ENCODE measurements around the gene RNASE13.

Gene RNASE13

DNA sequence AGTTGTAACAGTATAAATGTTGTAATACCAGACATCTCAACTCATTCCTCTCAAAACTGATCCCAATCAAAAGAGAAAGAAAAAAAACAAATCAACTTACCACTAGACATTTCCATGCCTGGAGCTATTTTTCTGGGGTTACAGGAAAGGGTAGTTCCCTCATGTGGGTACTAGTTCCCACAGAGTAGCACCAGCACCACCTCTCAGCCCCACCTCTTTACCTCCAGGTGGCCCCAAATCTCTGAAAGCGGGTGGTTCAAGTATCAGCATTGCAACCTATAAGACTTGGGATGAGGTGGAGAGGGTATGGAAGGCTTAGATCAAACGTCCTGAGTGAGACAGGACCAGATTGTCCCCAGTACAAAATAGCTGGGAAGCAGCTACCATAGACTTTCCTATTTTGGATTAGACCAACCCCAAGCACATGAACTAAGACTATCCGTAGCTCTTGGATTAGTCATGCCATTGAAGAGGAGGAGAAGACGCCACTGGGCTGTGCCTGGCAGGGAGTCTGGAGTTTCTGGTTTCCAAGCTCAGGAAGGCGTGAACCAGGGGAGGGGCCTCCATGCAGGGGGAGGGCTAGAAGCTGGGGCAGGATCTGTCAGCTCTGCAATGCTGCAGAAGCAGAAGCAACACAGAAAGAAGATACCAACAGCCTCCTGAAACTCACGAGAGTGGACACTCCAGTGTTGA is 35.8 kb downstream of the RNASE13 start, which contains the start of gene SLC39A2:
SLC39A2 (plus strand) TSS at position 620 of the 693 bp plus-strand sequence. CDS start 154 bp downstream, outside the sequence.
- no peak for DNase-seq (ENCODE audit: low spot score)
- Histone ChIP-seq H3K27ac (peak within 1 kb of the TSS in 1 of 2 donors; percentile 60), H3K4me3 (no peak within 1 kb of the TSS)
- TF ChIP-seq, protein P1, sequence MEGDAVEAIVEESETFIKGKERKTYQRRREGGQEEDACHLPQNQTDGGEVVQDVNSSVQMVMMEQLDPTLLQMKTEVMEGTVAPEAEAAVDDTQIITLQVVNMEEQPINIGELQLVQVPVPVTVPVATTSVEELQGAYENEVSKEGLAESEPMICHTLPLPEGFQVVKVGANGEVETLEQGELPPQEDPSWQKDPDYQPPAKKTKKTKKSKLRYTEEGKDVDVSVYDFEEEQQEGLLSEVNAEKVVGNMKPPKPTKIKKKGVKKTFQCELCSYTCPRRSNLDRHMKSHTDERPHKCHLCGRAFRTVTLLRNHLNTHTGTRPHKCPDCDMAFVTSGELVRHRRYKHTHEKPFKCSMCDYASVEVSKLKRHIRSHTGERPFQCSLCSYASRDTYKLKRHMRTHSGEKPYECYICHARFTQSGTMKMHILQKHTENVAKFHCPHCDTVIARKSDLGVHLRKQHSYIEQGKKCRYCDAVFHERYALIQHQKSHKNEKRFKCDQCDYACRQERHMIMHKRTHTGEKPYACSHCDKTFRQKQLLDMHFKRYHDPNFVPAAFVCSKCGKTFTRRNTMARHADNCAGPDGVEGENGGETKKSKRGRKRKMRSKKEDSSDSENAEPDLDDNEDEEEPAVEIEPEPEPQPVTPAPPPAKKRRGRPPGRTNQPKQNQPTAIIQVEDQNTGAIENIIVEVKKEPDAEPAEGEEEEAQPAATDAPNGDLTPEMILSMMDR (IDR thresholded peaks at IDR 0.05): no peak

DNA sequence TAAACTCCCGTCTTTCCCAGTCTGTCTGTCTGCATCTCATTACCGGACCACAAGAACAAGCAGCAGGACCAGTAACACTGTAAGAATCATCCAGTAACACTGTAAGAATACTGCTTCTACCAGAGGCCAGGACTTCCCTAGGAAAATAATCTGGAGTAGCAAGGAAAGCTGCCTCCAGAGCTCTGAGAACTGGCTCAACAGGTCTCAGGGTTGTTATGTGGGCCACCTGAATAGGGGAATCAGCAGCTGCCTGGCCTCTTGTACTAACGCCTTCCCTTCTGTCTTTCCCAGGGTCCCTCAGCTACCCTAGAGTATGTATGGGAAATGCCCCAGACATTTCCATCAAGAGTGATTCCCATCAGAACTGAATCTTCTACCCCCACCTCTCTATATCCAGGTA is 36.5 kb downstream of the RNASE13 start:
- TF ChIP-seq, protein P1 (IDR thresholded peaks at IDR 0.05): no peak
- DNase-seq (ENCODE audit: low spot score): no peak
- Histone ChIP-seq H3K4me3 (no peak overlapping the region), H3K27ac (no peak overlapping the region)

DNA sequence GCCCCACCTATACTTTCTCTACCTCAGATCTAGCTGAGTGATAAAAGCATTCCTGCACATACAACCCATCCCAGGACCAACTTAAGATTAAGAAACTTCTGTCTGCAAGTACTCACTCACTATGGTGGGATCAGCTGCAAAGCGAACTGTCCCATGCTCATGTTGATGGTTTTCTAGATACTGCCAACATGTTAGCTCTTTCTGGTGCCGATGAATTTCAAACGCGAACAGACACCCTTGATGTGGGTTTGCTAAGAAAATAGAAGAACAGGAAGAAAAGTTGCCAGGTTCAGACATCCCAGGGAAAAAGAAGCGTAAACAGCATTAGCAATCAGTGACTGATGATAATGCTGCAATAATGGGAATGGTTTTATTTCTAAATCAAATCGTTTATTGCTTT is 37.0 kb downstream of the RNASE13 start:
- TF ChIP-seq, protein P1 (IDR thresholded peaks at IDR 0.05): no peak
- Histone ChIP-seq H3K27ac (no peak overlapping the region), H3K4me3 (no peak overlapping the region)
- no peak for DNase-seq (ENCODE audit: low spot score)

DNA sequence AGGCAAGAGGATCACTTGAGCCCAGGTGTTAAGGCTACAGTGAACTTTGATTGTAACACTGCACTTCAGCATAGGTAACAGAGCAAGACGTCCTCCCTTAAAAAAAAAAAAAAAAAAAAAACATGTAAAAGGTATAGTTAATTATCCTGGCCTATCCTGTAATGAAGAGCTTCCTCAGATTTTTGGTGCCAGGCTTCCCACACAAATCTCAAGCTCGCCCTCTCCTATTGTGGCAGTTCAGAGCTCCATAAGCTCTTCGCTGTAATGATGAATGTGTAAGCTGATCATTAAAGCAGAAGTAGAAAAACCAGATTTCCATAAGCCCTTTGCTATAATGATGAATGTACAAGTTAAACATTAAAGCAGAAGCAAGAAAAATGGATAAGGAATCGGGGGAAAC is 37.5 kb downstream of the RNASE13 start:
- Histone ChIP-seq H3K4me3 (no peak overlapping the region), H3K27ac (no peak overlapping the region)
- TF ChIP-seq, protein P1 (IDR thresholded peaks at IDR 0.05): no peak
- DNase-seq (ENCODE audit: low spot score): no peak

DNA sequence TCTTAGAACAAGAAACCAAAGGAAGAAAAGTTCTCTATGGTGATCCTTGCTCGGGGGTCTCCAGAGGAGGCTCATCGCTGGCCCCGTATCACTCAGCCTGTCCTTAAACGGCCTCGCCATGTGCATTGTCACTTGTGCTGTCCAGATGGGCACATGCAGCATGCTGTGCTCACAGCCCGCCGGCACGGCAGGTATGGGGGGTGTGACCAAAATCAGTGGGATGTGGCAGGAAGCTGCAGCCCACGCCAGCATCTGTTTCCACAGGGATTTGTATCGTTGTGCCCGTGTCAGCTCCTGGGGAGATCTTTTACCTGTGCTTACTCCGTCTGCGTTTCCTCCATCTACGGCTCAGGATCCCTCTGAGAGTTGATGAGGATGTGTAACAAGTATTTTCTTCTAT is 38.1 kb downstream of the RNASE13 start:
- H3K4me3 ChIP-seq: no peak overlapping the region
- TF ChIP-seq, protein P1 (IDR thresholded peaks at IDR 0.05): no peak
- no peak overlapping the region for H3K27ac ChIP-seq
- no peak for DNase-seq (ENCODE audit: low spot score)

DNA sequence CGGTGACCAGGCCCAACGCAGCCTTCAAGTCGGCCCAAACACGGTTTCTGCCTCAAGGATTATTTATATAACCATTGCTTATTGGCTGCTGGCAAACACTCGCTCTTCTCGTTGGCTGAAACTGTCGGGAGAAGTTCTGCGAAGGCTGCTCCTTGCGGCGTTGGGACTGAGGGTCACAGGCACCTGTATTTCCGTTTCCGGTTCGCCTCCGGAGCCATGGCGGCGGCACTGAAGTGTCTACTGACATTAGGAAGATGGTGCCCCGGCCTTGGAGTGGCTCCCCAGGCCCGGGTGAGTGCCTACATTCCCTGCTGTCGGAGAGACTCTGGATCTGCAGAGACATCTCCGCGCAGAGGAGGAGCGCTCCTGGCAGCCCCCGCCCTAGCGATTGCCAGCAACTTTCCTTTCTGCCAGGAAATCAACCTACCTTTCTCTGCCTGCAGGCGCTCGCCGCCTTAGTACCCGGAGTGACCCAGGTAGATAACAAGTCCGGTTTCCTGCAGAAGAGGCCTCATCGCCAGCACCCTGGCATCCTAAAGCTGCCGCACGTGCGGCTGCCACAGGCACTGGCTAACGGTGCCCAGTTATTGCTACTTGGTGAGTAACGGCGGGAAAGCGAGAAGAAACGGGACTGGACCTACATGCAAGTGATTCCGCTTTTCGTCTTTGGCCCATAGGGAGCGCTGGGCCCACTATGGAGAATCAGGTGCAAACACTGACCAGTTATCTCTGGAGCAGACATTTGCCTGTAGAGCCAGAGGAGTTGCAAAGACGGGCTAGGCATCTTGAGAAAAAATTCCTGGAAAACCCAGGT is 44.6 kb downstream of the RNASE13 start, which contains the start of gene METTL17:
METTL17 (plus strand) TSS at position 194 of the 814 bp plus-strand sequence; CDS start at position 217, 23 bp downstream.
- TF ChIP-seq, protein P1 (IDR thresholded peaks at IDR 0.05): no peak
- peak within 1 kb of the TSS; percentile 79 for H3K4me3 ChIP-seq
- H3K27ac ChIP-seq: peak within 1 kb of the TSS; percentile 82 to 89
- peak; percentile 96 for DNase-seq (ENCODE audit: low spot score)
